ENCODE measurements around the gene PDXP. TPM values are rescaled to one million over a fixed set of nuclear protein-coding genes. Genes with fewer than 3 reads are reported as not detected.

PDXP gene
- total RNA-seq, 1 donor from 2014 or later: 22.4 TPM

DNA sequence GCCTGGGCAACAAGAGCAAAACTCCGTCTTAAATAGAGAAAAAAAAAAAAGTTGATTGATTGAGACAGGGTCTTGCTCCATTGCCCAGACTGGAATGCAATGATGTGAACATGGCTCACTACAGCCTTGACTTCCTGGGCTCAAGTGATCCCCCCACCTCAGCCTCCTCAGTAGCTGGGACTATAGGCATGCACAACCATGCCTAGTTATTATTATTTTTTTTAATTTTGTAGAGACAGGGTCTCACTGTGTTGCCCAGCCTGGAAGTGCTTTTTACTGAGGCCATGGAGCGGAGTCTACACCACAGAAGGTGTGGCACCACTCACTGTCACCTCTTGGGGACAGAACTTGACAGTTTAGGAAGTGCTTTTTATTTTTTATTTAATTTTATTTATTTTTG, 56.1 kb downstream of the PDXP start:
- no peak overlapping the region for H3K9ac ChIP-seq (ENCODE audit: low read length)
- Mint-ChIP-seq H3K4me3 (ENCODE audit: unreplicated experiment) (no peak overlapping the region), H3K27ac (ENCODE audit: unreplicated experiment) (no peak overlapping the region), H3K27me3 (ENCODE audit: low read depth, unreplicated experiment) (no peaks in the 10 kb centered on the region), H3K9me3 (ENCODE audit: unreplicated experiment) (no peaks in the 10 kb centered on the region), H3K36me3 (ENCODE audit: low read depth, unreplicated experiment) (peaks cover 13% of the 10 kb centered on the region), H3K4me1 (ENCODE audit: low read depth, unreplicated experiment) (no peaks in the 10 kb centered on the region)
- H3K27ac ChIP-seq (ENCODE audit: low read depth, low read length): no peak overlapping the region
- no peaks in the 10 kb centered on the region for H3K27me3 ChIP-seq (ENCODE audit: insufficient read depth, low read length)
- no peaks in the 10 kb centered on the region for H4K20me1 ChIP-seq (ENCODE audit: insufficient read depth, low read length)
- FAIRE-seq (no peak), DNase-seq (ENCODE audit: low read depth) (no peak)
- no peaks in the 10 kb centered on the region for H3K36me3 ChIP-seq (ENCODE audit: insufficient read depth, low read length)
- no peak overlapping the region for H3K4me2 ChIP-seq (ENCODE audit: low read length)
- no peaks in the 10 kb centered on the region for H3K79me2 ChIP-seq (ENCODE audit: insufficient read depth, low read length)
- TF ChIP-seq EZH2 (IDR thresholded peaks at IDR 0.05; ENCODE audit: insufficient read depth, low read length): no peak
- TF ChIP-seq, protein P1, sequence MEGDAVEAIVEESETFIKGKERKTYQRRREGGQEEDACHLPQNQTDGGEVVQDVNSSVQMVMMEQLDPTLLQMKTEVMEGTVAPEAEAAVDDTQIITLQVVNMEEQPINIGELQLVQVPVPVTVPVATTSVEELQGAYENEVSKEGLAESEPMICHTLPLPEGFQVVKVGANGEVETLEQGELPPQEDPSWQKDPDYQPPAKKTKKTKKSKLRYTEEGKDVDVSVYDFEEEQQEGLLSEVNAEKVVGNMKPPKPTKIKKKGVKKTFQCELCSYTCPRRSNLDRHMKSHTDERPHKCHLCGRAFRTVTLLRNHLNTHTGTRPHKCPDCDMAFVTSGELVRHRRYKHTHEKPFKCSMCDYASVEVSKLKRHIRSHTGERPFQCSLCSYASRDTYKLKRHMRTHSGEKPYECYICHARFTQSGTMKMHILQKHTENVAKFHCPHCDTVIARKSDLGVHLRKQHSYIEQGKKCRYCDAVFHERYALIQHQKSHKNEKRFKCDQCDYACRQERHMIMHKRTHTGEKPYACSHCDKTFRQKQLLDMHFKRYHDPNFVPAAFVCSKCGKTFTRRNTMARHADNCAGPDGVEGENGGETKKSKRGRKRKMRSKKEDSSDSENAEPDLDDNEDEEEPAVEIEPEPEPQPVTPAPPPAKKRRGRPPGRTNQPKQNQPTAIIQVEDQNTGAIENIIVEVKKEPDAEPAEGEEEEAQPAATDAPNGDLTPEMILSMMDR (IDR thresholded peaks at IDR 0.05; ENCODE audit: insufficient read depth, low read depth, low read length): no peak
- H3K9me3 ChIP-seq (ENCODE audit: insufficient read depth, low read depth, low read length): no peaks in the 10 kb centered on the region
- H3K4me3 ChIP-seq (ENCODE audit: insufficient read depth, low read depth, low read length): no peak overlapping the region
- no peaks in the 10 kb centered on the region for H3K4me1 ChIP-seq (ENCODE audit: insufficient read depth, low read length)
- H2AFZ ChIP-seq (ENCODE audit: low read depth, low read length): no peak overlapping the region

DNA sequence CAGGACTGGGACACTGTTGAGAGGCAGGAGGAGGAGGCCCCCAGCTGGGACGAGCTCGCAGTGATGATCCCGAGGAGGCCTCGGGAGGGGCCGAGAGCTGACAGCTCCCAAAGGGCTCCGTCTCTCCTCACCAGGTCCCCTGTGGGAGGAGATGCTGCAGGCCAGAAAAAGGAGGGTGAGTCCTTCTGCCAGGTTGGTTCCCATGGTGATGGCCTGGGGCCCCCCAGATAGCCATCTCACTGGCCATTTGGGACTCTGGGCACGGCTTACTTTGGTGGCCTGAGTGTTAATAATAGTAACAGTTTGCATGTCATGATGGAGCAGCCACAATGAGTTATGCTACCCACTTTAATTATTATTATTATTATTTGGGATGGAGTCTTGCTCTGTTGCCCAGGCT, 57.2 kb downstream of the PDXP start:
- Mint-ChIP-seq H3K36me3 (ENCODE audit: low read depth, unreplicated experiment) (peaks cover 16% of the 10 kb centered on the region), H3K4me3 (ENCODE audit: unreplicated experiment) (no peak overlapping the region), H3K27ac (ENCODE audit: unreplicated experiment) (no peak overlapping the region), H3K9me3 (ENCODE audit: unreplicated experiment) (peaks cover 2% of the 10 kb centered on the region), H3K4me1 (ENCODE audit: low read depth, unreplicated experiment) (no peaks in the 10 kb centered on the region), H3K27me3 (ENCODE audit: low read depth, unreplicated experiment) (no peaks in the 10 kb centered on the region)
- no peak overlapping the region for H3K4me3 ChIP-seq (ENCODE audit: insufficient read depth, low read depth, low read length)
- no peaks in the 10 kb centered on the region for H3K36me3 ChIP-seq (ENCODE audit: insufficient read depth, low read length)
- H3K4me1 ChIP-seq (ENCODE audit: insufficient read depth, low read length): no peaks in the 10 kb centered on the region
- H3K79me2 ChIP-seq (ENCODE audit: insufficient read depth, low read length): no peaks in the 10 kb centered on the region
- no peak for DNase-seq (ENCODE audit: low read depth)
- no peak overlapping the region for H3K4me2 ChIP-seq (ENCODE audit: low read length)
- no peak for FAIRE-seq
- H3K9ac ChIP-seq (ENCODE audit: low read length): no peak overlapping the region
- no peak for TF ChIP-seq EZH2 (IDR thresholded peaks at IDR 0.05; ENCODE audit: insufficient read depth, low read length)
- TF ChIP-seq, protein P1 (IDR thresholded peaks at IDR 0.05; ENCODE audit: insufficient read depth, low read depth, low read length): no peak
- no peaks in the 10 kb centered on the region for H4K20me1 ChIP-seq (ENCODE audit: insufficient read depth, low read length)
- H3K27ac ChIP-seq (ENCODE audit: low read depth, low read length): no peak overlapping the region
- no peak overlapping the region for H2AFZ ChIP-seq (ENCODE audit: low read depth, low read length)
- H3K9me3 ChIP-seq (ENCODE audit: insufficient read depth, low read depth, low read length): no peaks in the 10 kb centered on the region
- H3K27me3 ChIP-seq (ENCODE audit: insufficient read depth, low read length): no peaks in the 10 kb centered on the region

Other genes starting within 250 kb of the PDXP start
- 2.8 and 3.0 TPM in 2 replicates for gene ELFN2, start 231.2 kb upstream of the PDXP start, total RNA-seq
- 0.87 and 1.4 TPM in 2 replicates for gene MFNG, start 172.3 kb upstream of the PDXP start, total RNA-seq
- gene CARD10, start 139.3 kb upstream of the PDXP start, total RNA-seq: 19.7 and 22.6 TPM in 2 replicates
- gene CDC42EP1, start 98.2 kb upstream of the PDXP start, total RNA-seq: 106 and 109 TPM in 2 replicates
- gene LGALS2, start 78.6 kb upstream of the PDXP start, total RNA-seq: not detected in 2 replicates
- 39.9 and 43.1 TPM in 2 replicates for gene GGA1, start 49.9 kb upstream of the PDXP start, total RNA-seq
- gene SH3BP1, start 19.1 kb upstream of the PDXP start, total RNA-seq: 26.5 and 31.6 TPM in 2 replicates
- 240 and 260 TPM in 2 replicates for gene LGALS1, start 16.9 kb downstream of the PDXP start, total RNA-seq
- gene NOL12, start 27.6 kb downstream of the PDXP start, total RNA-seq: 17.9 and 18.1 TPM in 2 replicates
- gene TRIOBP, start 38.3 kb downstream of the PDXP start, total RNA-seq: 40.6 and 41.5 TPM in 2 replicates
- 12.8 and 14.3 TPM in 2 replicates for gene GCAT, start 149.2 kb downstream of the PDXP start, total RNA-seq
- not detected in 2 replicates for gene GALR3, start 164.7 kb downstream of the PDXP start, total RNA-seq
- 19.9 and 21.5 TPM in 2 replicates for gene ANKRD54, start 185.6 kb downstream of the PDXP start, total RNA-seq
- gene EIF3L, start 190.7 kb downstream of the PDXP start, total RNA-seq: 294 and 323 TPM in 2 replicates
- gene MICALL1, start 247.6 kb downstream of the PDXP start, total RNA-seq: 124 and 131 TPM in 2 replicates